Forelimb muscle (tissue), 1 donor: ENCODE results near the gene ARF1. TPM values are rescaled to one million over a fixed set of nuclear protein-coding genes. Genes with fewer than 3 reads are reported as not detected.

Experiments
- DNase-seq: peaks from one replicate; pipeline ENCODE4 v3.0.0-alpha.2; 2013; ENCODE audit warnings: low read depth
- polyA plus RNA-seq: library from polyadenylated mRNA; unstranded; fragments of 120-200 nt; gene quantifications from one replicate; pipeline ENCODE4 v1.2.1, GENCODE V29; 2013; ENCODE audit not compliant: insufficient read length

The ARF1 gene
- polyA plus RNA-seq, 1 donor: 240 TPM

GRCh38 chr1:228087771-228088251, 5.3 kb downstream of the ARF1 start:
- DNase-seq: no peak

DNA sequence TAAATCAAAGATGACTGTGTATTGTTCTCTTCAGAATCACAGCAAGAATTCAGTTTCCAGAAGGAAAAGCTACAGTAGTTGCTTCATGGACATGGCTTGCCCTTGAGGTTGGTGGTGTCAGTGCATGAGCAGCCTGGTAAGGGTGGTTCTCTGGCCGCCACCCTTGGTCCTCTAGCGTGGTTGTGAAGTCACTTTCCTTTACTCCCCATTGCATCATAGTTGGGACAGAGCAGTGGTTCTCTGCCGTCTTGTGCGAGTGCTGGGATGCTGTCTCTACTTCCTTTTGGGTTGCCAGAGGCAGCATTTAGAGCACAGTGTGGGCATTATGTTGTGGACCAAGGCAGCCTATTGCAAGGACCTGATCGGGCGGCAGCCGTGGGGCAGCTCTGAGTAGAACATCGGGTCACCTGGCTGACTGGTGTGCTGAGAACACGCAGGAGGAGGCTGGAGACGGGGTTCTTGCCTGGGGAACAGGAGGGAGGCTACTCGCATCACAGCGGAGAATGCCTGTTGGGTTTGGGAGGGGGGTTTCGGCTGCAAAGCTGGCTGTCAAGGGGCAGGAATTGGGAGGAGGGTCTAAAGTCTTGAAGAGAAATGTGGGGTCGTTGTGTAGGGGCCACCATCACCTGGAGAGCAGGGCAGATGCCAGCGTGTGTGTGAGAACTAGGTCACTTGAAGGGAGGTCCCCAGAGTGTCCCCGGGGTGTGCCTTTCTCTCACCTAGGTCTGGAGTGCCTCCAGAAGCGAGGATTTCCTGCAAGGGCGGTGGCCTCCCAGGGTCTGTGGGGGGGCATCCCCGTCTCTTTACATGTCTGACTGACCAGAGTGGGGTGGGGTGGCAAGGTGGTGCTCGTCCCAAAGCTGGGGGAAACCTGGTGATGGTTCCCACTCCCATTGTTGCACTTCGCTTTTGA, 6.3 kb downstream of the ARF1 start:
- no peak for DNase-seq

DNA sequence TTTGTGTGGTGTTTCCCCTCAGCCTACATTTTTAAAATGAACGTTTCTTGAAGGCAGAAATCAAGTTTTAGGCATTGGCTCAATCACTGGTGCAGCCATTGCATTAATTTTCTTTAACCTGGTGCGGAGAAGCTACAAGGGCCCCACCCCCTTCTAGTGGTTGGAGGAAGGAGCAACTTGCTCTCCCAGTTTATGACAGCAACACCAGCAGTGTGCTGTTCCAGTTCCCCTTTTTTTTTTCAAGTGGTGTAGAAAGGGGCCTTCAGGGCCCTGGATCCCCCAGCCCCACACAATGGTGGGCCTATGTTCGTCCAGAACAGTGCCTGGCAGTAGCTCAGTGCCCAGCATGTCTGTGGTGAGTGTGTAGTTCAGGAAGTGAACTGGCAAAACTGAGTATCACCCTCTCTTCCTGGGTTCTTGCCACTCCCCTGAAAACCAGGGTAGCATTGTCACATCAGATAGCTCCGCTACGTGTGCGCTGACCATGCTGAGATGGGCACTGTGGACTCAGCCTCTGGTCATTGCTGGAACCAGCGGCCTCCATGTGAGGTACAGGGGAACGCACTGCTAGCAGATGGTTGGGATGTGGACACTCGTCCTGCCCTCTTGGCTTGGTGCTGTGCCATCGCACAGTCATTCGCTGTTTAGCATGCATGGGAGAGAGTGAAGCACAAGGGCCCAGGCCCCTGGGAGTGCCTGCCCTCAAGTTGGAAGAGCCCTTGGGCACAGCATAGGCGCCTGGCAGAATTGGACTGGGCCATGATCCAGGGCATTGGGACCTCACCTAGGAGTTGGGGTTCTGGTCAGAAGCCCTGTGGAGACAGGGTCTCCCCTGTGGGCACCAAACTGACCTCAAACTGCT, 7.2 kb downstream of the ARF1 start:
- no peak for DNase-seq

- DNase-seq: no peak
Measured at GRCh38 chr1:228090613-228091081, 8.1 kb downstream of the ARF1 start.

DNA sequence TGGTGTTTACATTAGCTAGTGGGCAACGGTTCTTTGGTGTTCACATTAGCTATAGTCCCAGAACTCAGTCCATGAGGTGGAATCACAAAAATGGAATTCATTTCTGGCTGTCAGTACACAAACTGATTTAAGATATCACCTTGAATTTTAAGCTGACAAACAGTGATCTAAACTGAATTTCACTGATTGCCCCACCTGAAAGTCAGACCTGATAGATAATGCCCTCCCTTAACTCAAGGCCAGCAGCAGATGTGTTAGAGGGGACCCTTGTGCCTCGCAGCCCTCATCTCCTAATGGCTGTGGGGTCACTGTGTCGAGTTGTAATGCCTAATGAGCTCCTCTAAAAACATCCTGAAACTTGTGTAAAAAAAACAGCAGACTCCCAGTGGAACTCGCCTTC, 8.6 kb downstream of the ARF1 start:
- no peak for DNase-seq

- DNase-seq: no peak
Measured at GRCh38 chr1:228092342-228093049, 10.0 kb downstream of the ARF1 start.

GRCh38 chr1:228093050-228093906, 10.8 kb downstream of the ARF1 start:
- DNase-seq: no peak

GRCh38 chr1:228094432-228095016, 12.0 kb downstream of the ARF1 start:
- DNase-seq: no peak

DNA sequence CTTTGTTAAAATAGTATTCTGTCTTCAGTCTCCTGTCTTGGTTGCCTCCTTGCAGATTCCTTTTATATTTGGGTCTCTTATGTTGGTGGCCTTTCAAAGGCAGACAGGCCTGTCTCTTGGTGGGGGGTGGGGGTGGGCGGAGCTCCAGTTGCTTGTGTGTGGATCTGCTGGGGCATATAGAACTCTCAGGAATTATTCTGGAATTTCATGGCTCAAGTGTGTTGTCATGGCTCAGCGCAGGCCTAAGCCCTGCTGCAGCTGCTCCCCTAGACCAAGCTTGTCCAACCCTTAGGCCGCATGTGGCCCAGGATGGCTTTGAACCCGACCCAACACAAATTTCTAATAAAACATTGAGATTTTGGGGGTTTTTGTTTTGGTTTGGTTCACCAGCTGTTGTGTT, 12.7 kb downstream of the ARF1 start:
- no peak for DNase-seq

GRCh38 chr1:228095938-228096337, 13.4 kb downstream of the ARF1 start:
- no peak for DNase-seq

GRCh38 chr1:228096416-228097332, 14.2 kb downstream of the ARF1 start:
- DNase-seq: no peak

DNA sequence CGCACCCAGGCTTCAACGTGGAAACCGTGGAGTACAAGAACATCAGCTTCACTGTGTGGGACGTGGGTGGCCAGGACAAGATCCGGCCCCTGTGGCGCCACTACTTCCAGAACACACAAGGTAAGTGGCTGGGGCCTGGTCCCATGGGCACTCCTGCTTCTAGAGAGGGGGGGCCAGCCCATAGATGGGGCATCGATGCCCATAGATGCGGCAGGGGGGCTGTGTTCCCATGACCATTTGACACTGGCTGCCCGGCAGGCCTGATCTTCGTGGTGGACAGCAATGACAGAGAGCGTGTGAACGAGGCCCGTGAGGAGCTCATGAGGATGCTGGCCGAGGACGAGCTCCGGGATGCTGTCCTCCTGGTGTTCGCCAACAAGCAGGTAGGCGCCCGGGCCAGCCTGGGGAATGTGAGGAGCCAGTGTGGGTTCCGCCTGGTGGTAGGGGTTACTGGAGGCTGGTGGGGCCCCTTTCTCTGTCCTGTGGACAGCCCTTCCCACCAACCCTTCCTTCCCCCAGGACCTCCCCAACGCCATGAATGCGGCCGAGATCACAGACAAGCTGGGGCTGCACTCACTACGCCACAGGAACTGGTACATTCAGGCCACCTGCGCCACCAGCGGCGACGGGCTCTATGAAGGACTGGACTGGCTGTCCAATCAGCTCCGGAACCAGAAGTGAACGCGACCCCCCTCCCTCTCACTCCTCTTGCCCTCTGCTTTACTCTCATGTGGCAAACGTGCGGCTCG, 15.0 kb downstream of the ARF1 start:
- DNase-seq: no peak

DNA sequence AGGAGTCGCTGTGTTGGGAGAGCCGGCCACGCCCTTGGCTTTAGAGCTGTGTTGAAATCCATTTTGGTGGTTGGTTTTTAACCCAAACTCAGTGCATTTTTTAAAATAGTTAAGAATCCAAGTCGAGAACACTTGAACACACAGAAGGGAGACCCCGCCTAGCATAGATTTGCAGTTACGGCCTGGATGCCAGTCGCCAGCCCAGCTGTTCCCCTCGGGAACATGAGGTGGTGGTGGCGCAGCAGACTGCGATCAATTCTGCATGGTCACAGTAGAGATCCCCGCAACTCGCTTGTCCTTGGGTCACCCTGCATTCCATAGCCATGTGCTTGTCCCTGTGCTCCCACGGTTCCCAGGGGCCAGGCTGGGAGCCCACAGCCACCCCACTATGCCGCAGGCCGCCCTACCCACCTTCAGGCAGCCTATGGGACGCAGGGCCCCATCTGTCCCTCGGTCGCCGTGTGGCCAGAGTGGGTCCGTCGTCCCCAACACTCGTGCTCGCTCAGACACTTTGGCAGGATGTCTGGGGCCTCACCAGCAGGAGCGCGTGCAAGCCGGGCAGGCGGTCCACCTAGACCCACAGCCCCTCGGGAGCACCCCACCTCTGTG, 15.9 kb downstream of the ARF1 start:
- DNase-seq: no peak

DNA sequence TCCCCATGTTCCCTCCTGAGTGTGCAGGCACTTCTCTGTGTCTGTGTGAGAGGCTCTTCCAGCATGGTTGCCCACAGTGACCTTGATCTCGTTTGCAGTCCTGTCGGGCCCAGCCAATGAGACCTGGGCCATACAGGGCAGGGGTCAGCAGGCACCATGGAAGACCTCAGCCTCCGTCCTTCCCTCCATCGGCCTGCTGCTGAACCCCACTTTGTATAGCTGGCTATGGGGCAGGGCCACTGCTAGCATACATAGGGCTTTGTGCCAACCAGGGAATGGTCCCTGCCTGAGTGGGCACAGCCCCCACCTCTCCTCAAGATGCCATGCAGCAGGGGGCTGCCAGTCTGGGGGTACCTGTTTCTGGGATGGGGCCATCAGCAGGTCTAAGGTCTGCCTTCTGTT, 16.8 kb downstream of the ARF1 start:
- no peak for DNase-seq

DNA sequence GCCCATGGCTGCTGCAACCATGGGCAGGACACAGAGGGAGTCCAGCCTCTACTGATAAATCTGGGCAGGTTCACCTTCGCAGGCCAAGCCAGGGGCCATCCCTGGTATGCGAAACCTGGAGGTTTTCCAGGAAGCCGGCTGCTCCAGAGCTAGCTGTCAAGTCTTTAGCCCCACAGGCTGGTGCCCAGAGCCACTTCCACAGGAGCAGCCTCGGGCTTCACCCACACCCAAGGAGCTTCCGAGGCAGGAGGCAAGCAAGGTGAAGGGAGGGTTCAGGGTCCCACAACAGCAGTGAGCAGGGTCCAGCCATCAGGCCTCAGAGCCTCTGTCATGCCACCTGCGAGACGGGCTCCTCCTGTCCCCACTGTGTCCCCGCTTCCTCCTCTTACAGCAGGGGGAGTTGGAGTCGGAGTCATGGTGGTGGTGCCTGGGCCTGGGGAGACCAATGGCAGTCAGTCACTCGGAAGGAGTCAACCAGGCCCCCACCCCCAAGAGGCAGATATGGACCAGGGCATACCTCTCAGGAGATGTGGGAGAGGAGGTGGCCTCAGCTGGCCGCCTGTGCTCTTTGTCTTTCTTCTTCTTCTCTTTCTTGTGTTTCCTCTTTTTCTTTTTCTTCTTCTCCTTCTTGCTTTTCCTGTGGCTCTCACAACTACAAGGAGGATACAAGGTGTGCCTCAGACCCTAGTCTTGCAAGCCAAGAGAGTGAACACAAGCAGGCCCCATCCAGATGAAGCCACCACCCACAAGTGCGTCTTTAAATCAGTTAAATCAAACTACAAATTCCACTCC, 18.5 kb downstream of the ARF1 start:
- DNase-seq: no peak

DNA sequence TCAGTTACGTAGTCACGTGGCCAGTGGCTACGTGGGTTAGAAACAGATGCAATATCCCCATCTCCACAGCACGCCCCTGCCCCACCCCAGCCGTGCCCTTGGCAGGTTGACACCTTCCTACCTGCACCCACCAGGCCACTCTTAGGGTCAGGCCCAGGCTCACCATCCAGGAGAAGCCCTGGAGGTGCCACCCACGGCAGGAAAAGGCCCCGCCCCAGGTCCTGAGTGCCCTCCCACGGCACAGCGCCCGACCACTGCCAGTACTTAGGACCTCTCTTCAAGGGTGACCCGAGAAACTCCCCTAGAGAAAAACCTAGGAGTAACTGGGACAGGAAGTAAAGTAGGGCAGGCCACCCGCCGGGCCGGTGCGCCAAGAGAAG, 19.1 kb downstream of the ARF1 start:
- no peak for DNase-seq

- no peak for DNase-seq
Measured at GRCh38 chr1:228101994-228102790, 19.7 kb downstream of the ARF1 start.
